NB4 (cell line): ENCODE results near the gene SNU13.
"Not testable (repeated sequence)": the region's sequence is repeated elsewhere in the genome, so short reads cannot be mapped to it uniquely, and the experiment has no call there.

Source experiments
- TF ChIP-seq, protein P1 (sequence below): IDR thresholded peaks from one replicate; pipeline ENCODE4 v1.5.1; 2012; ENCODE audit warnings: low read depth, low read length
- TF ChIP-seq, protein P2 (sequence below): IDR thresholded peaks from 2 replicates; pipeline ENCODE4 v1.6.1; 2011; ENCODE audit warnings: low read depth, low read length

DNA sequence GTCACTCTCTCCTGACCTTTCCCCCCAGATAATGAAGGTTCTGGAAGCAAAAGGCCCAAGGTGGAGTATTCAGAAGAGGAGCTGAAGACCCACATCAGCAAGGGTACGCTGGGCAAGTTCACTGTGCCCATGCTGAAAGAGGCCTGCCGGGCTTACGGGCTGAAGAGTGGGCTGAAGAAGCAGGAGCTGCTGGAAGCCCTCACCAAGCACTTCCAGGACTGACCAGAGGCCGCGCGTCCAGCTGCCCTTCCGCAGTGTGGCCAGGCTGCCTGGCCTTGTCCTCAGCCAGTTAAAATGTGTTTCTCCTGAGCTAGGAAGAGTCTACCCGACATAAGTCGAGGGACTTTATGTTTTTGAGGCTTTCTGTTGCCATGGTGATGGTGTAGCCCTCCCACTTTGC lies 25.1 kb downstream of the SNU13 start:
- TF ChIP-seq, protein P1, sequence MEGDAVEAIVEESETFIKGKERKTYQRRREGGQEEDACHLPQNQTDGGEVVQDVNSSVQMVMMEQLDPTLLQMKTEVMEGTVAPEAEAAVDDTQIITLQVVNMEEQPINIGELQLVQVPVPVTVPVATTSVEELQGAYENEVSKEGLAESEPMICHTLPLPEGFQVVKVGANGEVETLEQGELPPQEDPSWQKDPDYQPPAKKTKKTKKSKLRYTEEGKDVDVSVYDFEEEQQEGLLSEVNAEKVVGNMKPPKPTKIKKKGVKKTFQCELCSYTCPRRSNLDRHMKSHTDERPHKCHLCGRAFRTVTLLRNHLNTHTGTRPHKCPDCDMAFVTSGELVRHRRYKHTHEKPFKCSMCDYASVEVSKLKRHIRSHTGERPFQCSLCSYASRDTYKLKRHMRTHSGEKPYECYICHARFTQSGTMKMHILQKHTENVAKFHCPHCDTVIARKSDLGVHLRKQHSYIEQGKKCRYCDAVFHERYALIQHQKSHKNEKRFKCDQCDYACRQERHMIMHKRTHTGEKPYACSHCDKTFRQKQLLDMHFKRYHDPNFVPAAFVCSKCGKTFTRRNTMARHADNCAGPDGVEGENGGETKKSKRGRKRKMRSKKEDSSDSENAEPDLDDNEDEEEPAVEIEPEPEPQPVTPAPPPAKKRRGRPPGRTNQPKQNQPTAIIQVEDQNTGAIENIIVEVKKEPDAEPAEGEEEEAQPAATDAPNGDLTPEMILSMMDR, result not testable (repeated sequence)
- TF ChIP-seq, protein P2, sequence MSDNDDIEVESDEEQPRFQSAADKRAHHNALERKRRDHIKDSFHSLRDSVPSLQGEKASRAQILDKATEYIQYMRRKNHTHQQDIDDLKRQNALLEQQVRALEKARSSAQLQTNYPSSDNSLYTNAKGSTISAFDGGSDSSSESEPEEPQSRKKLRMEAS, result not testable (repeated sequence)
